GM18502 (cell line): ENCODE measurements around the gene SLC25A26.
"Not testable (repeated sequence)": the region's sequence is repeated elsewhere in the genome, so short reads cannot be mapped to it uniquely, and the experiment has no call there.

Experiments used
- ATAC-seq: cut with Tn5 transposase; IDR thresholded peaks from one replicate; pipeline ENCODE4 v1.9.1; 2021; ENCODE audit warnings: mild to moderate bottlenecking; ENCODE audit not compliant: unreplicated experiment, poor library complexity

SLC25A26 gene

DNA sequence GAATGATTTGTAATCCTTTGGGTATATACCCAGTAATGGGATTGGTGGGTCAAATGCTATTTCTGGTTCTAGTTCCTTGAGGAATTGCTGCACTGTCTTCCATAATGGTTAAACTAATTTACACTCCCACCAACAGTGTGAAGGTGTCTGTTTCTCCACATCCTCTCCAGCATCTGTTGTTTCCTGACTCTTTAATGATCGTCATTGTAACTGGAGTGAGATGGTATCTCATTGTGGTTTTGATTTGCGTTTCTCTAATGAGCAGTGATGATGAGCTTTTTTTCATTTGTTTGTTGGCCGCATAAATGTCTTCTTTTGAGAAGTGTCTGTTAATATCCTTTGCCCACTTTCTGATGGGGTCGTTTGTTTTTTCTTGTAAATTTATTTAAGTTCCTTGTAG lies 86.2 kb downstream of the SLC25A26 start:
- ATAC-seq: not testable (repeated sequence)

DNA sequence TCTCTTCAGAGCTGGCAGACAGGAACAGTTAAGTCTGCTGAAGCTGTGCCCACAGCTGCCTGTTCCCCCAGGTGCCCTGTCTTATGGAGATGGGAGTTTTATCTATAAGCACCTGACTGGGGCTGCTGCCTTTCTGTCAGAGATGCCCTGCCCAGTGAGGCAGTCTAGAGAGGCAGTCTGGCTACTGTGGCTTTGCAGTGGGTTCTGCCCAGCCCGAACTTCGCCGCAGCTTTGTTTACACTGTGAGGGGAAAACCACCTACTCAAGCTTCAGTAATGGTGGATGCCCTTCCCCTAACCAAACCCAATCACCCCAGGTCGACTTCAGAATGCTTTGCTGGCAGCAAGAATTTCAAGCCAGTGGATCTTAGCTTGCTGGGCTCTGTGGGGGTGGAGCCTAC lies 91.2 kb downstream of the SLC25A26 start:
- ATAC-seq: no peak

DNA sequence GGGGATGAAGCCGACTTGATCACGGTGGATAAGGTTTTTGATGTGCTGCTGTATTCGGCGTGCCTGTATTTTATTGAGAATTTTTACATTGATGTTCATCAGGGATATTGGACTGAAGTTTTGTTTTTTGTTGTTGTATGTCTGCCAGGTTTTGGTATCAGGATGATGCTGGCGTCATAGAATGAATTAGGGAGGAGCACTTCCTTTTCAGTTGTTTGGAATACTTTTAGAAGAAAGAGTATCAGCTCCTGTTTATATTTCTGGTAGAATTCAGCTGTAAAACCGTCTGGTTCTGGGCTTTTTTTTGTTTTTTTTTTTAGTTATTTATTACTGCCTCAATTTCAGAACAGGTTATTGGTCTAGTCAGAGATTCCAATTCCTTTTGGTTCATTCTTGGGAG lies 93.7 kb downstream of the SLC25A26 start:
- no peak for ATAC-seq

DNA sequence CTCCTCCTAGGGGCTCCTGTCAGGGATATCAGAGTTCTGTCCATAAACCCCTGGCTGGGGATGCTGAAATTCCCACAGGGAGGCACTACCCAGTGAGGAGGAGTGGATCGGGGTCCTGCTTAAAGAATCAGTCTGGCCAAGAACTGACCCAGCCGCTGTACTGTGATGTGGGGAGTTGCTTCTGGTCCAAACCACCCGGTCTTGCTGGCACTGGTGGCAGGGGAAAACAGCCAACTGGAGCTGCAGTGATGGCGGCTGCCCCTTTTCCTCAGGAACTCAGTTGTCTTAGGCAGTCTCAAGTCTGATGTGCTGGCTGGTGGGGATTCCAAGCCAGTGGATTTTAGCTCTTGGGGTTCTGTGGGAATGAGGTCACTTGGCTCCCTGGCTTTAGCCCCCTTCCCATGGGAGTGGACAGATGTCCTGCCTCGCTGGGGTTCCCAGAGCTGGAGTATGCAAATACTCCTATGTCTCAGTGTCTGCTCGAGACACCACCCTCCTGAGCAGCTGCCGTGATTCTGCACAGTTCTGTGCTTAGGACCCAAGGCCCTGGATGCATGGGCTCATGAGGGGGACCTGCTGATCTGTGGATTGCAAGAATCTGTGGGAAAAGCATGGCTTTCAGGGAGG lies 97.1 kb downstream of the SLC25A26 start:
- no peak for ATAC-seq

DNA sequence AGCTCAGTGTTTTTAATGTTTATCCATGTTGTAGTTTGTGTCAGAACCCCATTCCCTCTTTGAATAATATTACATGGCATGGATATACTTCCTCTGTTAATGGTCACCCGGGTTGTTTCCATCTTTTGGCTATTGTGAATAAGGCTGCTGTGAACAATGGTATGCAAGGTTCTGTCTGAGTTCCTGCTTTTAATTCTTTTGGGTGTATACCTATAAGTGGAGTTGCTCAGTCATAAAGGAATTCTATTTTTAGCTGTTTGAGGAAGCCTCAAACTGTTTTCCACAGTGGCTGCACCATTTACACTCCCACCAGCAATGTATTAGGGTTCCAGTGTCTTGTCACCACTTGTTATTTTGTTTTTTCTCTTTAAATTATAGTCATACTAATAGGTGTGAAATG lies 99.6 kb downstream of the SLC25A26 start:
- peak; percentile 48 for ATAC-seq

DNA sequence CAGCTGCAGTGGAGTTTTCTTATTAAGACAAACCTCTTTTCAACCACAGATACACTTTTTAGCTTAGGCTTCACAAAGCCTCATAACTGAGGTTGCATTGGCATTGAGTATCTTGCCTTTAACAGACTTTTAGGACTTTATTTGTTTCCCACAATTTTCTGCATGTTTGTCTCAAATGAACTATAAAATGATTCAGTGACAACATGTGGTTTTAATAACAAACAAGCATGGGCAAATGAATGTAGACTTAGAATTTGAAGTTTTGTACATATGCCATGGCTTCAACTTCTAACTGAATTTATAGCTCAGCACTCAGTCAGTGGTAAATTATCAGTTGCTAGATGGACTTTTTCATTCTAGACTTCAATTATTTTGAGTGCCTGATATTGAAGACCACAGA lies 101.6 kb downstream of the SLC25A26 start:
- ATAC-seq: no peak

DNA sequence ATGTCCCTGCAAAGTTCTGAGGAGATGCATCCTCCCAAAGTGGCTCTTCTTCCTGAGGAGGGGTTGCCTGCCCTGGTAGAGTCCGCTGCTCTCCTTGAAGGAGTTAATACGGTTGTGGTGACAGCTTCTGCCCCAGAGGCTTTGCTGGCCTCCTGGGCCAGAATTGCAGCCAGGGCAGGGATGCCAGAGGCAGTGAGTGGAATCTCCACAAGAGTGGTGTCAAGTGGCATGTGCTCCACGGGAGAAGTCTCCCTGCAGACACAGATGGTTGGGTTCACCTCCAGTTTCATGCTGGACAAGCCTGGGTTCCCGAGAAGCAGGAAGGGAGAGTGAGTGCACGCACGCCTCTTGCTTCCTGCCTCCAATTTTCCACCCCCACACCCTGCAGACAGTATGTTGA lies 105.5 kb downstream of the SLC25A26 start:
- ATAC-seq: no peak

DNA sequence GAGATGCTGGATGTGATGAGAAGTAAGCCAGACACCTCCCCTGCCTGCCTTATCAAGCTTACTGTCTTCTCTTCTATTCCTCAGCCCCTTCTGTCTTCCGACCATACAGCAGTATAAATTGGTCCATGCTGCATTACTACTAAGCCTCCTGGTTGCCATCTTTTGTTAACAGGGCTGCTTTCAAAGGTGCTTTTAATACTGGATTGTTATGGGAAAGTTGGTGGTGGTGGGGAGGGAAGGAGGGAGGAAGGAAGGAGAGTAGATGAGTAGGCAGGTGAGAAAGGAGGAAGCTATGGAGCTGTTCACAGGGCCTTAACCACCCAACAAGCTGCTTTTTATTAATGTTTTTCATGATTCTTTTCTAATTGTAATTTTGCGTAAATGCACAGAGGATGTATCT lies 114.9 kb downstream of the SLC25A26 start:
- ATAC-seq: no peak

DNA sequence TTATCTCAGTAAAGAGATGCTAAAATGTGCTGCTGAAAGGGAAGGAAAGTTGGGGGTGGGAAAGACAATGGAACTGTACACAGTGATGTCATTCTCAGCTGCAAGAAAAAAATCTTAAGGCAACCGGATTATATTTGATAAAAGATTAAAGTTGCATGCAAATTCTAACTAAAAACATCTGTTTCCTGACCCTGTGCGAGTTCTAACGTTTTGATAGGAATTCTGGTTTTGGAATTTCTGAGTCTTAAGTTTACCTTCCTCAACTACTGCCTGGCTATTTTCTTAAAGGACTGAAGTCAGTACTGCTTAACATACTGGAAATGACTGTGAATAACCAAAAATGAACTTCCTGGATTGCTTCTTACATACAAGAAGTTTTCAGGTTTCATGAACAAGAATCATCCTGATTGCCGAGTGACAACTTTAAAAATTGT lies 115.5 kb downstream of the SLC25A26 start:
- no peak for ATAC-seq

DNA sequence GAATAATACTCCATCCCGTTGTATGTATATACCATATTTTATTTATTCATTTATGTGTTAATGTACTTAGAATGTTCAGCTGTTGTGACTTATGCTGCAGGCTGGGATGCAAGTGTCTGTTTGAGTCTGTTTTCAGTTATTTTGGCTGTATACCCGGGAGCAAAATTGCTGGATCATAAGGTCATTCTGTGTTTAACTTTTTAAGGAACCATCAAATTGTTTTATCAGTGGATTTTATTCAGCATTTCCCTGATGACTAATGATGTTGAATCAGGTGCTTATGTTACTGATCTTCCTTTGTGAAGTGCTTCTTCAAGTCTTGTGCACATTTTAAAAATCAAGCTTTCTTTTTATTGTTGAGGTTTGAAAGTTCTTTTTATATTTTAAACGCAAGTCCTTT lies 118.1 kb downstream of the SLC25A26 start:
- ATAC-seq: no peak

DNA sequence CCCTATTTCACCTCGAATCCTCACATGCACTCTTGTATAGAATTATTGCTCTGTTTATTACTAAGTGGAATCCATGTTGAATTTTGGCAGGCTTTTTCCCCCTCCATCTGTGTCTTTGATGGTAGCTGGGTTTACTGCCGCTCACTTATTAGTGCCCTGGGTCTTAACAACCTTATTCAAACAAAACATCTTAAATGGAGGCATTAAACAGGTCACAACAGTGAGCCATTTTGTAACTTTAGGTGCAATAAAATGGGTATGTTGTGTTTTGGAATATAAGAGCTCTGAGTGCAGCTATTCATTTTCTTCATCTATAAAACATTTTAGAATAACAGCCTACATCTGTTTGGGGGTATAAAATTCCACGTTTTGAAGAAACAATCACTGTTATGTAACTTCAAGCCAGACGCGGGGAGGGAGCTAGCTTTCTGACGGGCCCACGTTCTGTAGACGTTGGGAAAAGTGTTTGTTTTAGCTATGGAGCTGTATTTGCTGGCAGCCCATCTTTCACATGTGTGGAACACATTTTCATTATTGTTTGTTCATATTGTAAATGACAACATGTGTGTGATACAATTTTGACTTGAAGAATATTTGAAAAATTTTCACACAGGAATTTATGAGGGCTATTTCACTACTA lies 122.0 kb downstream of the SLC25A26 start:
- ATAC-seq: no peak

DNA sequence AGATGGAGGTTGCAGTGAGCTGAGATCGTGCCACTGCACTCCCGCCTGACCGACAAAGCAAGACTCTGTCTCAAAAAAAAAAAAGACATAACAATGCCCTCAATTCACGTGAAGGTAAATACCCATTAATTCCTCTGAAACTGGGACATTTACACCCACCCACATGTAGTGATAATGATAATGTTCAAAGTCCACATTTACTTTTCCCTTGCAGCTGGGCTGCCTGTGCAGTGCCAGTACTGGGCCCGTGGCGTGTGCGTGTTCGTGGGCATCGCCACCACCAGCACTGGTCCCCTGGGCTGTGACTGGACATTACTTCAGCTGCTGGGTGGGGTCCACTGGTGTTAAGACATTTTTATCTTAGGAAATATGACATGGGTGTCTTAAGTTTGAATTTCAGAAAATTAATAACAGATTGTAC lies 123.6 kb downstream of the SLC25A26 start:
- no peak for ATAC-seq

DNA sequence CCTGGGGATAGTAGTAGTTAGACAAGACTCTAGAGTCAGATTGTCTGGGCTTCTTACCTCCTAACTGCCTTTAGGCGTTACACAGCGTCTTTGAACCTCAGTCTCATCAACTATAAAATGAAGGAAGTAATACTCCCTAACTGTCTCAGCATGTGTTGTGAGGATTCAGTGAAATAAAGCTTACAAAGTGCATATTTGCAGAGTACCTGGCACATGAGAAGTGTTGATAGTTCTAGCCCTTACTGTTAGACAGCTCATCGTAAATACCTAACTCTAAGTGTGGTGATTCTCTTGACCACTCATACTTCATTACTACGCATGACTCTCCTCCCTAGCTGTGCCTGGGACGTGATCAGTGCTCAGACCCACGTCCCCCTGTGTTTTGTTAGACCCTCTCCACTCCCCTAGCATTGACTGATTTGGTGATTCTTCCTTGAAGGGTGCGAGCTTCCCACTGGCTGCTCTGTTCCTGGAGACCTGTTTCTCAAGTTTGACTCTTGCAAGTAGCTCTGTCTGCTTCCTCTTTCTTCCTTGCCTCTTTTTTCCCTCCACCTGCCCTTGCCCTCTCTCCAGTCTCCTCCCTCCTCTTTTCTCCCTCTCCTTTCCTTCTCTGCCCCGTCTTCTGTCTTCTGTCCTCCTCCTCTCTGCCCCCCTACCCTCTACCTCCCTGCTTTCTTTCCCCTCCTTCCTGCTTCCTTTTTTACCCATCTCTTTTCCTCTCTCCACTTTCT lies 124.2 kb downstream of the SLC25A26 start:
- ATAC-seq: no peak

DNA sequence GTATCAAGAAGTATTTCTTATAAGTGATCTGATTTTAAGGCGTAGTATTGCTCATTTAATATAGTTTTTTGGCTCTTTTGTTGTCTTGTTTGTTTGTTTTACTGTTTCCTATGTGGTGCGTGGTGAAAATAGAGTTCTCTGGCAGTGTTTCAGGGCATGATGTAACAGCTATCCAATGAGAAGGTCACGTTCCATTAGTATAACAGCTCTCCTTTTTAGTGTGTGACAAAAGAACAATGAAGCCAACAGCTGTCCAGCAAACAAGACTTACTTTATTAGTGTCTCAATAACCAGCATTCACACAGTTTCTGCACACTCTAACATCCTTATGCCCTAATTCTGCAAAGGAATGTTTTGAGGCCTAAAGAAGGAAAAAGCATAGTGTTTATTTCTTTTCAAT lies 127.9 kb downstream of the SLC25A26 start:
- no peak for ATAC-seq

DNA sequence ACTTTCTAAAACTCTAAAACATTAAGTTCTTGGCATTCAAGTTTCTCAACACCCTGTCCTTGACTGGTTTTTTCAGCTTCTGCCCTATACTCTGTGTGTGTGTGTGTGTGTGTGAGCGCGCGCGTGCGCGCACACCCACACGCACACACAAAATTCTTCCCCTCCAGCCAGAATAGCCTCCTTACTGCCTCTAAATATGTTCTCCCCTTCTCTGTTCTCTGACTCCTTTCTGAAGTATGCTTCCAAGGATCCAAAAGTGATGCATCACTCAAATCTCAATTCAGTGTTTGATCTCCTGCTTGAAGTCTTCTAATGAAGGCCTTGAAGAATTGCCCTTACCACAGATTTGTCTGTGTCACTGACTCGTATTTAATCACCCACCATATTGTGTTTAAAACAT lies 129.8 kb downstream of the SLC25A26 start:
- ATAC-seq: no peak

DNA sequence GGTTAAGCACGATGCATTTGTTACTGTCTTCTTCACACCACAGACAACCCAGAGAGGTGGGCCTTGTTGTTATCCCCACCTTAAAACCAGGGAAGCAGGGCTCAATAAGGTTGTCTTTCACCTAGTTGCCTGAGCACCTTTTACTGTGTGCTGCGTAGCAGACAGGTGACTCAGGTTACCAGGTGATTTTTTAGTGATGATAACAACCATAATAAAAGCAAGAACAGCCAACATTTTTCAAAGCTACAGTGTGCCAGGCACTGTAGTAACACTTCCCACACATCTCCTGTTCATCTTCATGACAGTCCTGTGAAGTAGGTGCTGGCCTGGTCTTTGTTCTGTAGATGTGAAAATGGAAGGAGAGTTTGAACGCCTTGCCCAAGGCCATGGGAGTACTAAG lies 132.2 kb downstream of the SLC25A26 start:
- no peak for ATAC-seq

DNA sequence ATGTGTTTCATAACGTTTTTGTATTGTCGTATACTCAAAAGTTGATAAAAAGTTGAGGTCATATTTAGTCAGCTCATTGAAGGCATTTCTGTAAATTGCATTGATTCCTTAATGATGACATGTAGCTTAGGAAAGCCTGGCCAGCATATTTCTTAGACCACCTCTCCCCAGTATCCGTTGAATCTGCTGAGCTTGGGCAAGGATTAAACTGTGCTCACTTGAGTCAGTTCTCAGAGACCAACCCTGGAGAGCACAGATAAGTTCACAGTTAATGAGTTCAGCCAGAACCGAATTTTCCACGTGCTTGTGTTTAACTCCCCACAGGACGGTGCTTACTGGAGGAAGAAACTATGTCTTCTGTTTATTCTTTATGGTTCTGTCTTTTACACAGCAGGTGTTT lies 132.7 kb downstream of the SLC25A26 start:
- no peak for ATAC-seq

DNA sequence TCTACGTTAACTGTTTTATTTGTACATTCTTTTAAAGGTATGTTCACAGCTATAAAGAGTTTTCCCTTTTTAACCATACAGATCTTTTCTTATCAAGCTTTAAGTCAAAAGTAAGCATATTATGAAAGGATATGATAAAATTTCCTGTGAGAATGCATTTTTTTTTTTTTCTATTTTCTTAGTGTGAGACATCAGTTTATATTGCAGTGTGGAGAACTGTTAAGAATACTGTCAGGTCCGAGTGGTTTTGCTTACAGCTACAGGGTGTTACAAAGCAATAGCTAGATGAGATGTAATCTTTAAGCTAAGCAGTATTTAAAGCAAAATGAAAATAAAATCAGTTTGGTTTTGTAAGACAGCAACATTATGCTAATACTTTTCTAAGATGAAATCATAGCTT lies 133.2 kb downstream of the SLC25A26 start:
- no peak for ATAC-seq

DNA sequence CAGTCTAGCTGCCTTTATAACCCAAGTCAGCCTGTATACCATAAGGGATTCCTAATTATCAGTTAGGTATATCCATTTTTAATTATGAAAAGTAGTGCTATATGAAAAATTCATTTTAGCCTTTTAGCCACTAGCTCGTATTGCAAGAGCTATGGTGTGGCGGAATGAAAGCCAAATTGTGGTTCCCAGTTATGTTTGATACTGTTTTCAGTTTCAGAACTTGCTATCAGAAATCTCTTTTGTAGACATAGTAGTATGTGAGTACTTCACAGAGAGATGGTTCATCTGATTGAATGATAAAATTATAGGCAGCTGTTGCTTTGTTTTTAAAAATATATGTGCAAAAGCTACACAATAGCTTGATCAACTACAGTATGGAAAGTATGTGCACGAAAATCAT lies 134.6 kb downstream of the SLC25A26 start:
- ATAC-seq: peak; percentile 64

DNA sequence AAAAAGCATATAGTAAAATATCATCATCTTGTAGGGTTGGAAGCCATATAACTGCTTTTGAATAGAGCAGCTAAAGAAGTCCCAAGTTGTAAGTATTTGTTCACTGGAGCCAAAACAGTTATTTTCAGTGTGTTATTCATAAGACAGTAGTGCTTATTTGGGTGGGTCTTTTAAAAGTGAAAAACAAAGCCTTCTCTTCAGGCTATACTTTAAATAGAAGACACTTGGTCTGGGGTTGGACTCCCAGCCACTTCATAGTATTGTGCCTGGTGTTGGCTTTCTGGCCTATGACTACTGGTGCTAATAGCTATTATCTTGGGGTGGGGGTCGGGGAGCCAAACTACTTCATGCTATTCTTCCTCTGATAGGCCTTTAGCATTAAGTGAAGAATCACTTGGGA lies 135.2 kb downstream of the SLC25A26 start:
- no peak for ATAC-seq

DNA sequence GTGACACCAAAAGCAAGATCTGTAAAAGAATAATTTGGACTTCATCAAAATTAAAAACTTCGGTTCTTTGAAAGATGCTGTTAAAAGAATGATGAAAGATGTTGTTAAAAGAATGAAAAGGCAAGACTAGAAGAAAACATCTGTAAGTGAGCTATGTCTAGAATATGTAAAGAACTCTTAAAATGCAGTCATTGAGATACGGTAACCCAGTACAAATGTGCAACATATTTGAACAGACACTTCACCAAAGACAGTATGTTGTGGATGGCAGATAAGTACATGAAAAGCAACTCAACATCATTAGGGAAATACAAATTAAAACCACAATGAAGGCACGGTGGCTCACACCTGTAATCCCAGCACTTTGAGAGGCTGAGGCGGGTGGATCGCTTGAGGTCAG lies 140.6 kb downstream of the SLC25A26 start:
- ATAC-seq: no peak

DNA sequence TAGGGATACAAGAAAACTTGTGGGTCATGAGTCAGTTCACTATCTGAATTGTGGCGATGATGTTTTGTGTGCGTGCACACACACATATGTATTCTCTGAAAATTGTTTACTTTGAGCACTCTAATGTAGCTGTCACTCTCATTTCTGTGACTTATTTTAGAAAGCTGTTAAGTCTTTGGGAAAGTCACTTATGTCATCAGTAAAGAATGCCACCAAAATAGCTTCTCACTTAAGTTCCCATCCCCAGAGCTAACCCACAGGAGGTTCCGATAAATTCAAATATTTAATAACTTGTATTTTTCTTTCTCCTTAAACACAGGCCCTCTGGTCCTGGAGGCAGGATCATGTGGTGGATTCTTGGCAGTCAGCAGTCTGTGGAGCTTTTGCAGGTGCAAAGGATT lies 141.7 kb downstream of the SLC25A26 start:
- no peak for ATAC-seq
